EH (cell line): ENCODE data around the gene PELI2.

Source experiments
- DNase-seq: peaks from one replicate; pipeline ENCODE4 v3.0.0-alpha.2; 2015; ENCODE audit warnings: low read depth

PELI2 gene

DNA sequence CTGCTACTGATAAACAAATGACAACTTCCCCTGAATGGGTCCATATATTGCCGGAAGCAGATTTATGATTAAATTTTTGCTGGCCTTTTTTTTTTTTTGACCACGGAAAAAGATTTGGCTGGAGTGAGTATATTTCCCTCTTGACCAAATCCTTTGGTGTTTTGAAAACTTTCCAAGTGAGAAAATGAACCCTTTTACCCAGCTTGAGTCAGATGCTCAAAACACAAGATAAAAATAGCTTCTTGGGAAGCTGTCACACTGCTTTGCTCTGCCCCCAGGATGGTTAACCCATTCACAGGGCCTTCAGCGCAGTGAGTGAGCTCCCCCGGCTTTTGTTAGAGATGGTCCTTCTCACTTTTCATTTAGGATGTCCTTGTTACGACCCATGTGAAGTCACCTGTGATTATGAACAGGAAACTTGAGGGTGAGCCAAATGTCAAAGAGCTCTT, 224.3 kb downstream of the PELI2 start:
- peak; percentile 87 for DNase-seq

DNA sequence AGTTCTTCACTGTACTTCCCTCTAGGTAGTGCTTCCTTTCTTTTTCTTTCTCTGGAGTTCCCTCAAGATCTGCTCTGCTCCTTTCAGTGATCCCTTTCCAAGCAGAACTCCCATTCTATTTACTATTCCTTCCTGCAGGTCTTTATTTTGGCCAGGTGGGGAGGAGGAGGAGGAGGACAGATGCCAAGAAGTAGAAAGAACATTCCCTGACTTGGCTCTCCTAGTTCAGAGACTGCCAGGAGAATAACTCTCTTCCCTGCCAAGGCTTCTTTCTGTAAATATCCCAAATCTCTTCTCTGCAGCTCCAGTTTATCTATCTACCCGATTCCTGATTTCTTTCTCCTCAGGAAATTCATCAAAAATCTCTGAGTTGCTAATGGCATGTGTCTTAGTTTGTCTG, 231.7 kb downstream of the PELI2 start:
- no peak for DNase-seq
